SK-N-SH (cell line): Measurements from ENCODE around the gene PSMB8. TPM values are rescaled to one million over a fixed set of nuclear protein-coding genes. Genes with fewer than 3 reads are reported as not detected.

ENCODE experiments used
- CTCF ChIA-PET: fragments of 300-600, 350-600 bp; formaldehyde crosslinking; extraction: SDS; loops from one replicate; lab custom pipeline; 2021; lab: Yijun Ruan, JAX
- POLR2A ChIA-PET: fragments of 350-600 bp; sonication (Branson Sonifier 250); formaldehyde crosslinking; extraction: SDS; loops from one replicate; lab custom pipeline; 2020; ENCODE audit warnings: antibody characterized with exemption, inconsistent platforms; lab: Yijun Ruan, JAX
- DNase-seq: peaks from one replicate; pipeline ENCODE4 v3.0.0; 2012
- H2AFZ ChIP-seq: fragments of 200-600 bp; sonication (generic); 2 replicates; pipeline ENCODE4 v1.8.1; 2016; ENCODE audit warnings: antibody characterized with exemption, mild to moderate bottlenecking, low read depth
- H3F3A ChIP-seq: fragments of 200-600 bp; sonication (generic); replicated peaks from 2 replicates; pipeline ENCODE3; 2016; ENCODE audit warnings: antibody characterized with exemption, mild to moderate bottlenecking; ENCODE audit not compliant: insufficient read depth
- H3K27ac ChIP-seq, 2 experiments: fragments of 200-500 bp in 1 of 2; fragments of 200-600 bp in 1 of 2; sonication (Bioruptor generic) in 1 of 2; sonication (generic), shearing (Covaris generic) in 1 of 2; 2 replicates each; pipeline versions ENCODE4 v1.5.1 to v1.6.1; 2014 to 2016; ENCODE audit warnings: low read depth in 2 of 2, inconsistent platforms in 1 of 2, low read length in 1 of 2, mild to moderate bottlenecking in 1 of 2, mixed read lengths in 1 of 2
- H3K27me3 ChIP-seq: fragments of 200-600 bp; sonication (generic), shearing (Covaris generic); 2 replicates; pipeline ENCODE4 v1.6.1; 2016; ENCODE audit warnings: mixed run types; ENCODE audit not compliant: insufficient read depth
- H3K36me3 ChIP-seq, 2 experiments: fragments of 200-500 bp in 1 of 2; fragments of 200-600 bp in 1 of 2; sonication (Bioruptor generic) in 1 of 2; sonication (generic) in 1 of 2; replicated peaks in 1 of 2; 2 replicates each; pipeline versions ENCODE3 to v1.5.1; 2014 to 2016; ENCODE audit warnings: low read length in 1 of 2, mild to moderate bottlenecking in 1 of 2; ENCODE audit not compliant: insufficient read depth in 2 of 2, control insufficient read depth in 1 of 2
- H3K4me1 ChIP-seq, 2 experiments: fragments of 200-500 bp in 1 of 2; fragments of 200-600 bp in 1 of 2; sonication (Bioruptor generic) in 1 of 2; sonication (generic), shearing (Covaris generic) in 1 of 2; 2 replicates each; pipeline versions ENCODE4 v1.5.1 to v1.6.1; 2014 to 2016; ENCODE audit warnings: low read depth in 1 of 2, low read length in 1 of 2, mixed run types in 1 of 2; ENCODE audit not compliant: insufficient read depth in 2 of 2, control insufficient read depth in 1 of 2
- H3K4me2 ChIP-seq: fragments of 200-600 bp; sonication (generic), shearing (Covaris generic); 2 replicates; pipeline ENCODE4 v1.6.1; 2017; ENCODE audit warnings: mixed run types
- H3K4me3 ChIP-seq, 2 experiments: fragments of 200-500 bp in 1 of 2; fragments of 200-600 bp in 1 of 2; sonication (Bioruptor generic) in 1 of 2; sonication (generic), shearing (Covaris generic) in 1 of 2; 2 replicates each; pipeline versions ENCODE4 v1.5.1 to v1.8.1; 2014 to 2016; ENCODE audit warnings: low read depth in 2 of 2, inconsistent platforms in 1 of 2, low read length in 1 of 2, mild to moderate bottlenecking in 1 of 2, mixed read lengths in 1 of 2, moderate library complexity in 1 of 2
- H3K79me2 ChIP-seq: fragments of 200-600 bp; sonication (generic); 2 replicates; pipeline ENCODE4 v1.8.1; 2017; ENCODE audit warnings: mild to moderate bottlenecking; ENCODE audit not compliant: insufficient read depth
- H3K9ac ChIP-seq: fragments of 200-600 bp; sonication (generic); 2 replicates; pipeline ENCODE4 v1.6.1; 2017; ENCODE audit warnings: mixed run types
- H3K9me2 ChIP-seq: fragments of 200-600 bp; sonication (generic); 2 replicates; pipeline ENCODE4 v1.6.1; 2017; ENCODE audit warnings: mixed run types
- H3K9me3 ChIP-seq: fragments of 200-600 bp; sonication (generic); 2 replicates; pipeline ENCODE4 v1.6.1; 2017; ENCODE audit warnings: mixed run types, mild to moderate bottlenecking, moderate library complexity
- H4K20me1 ChIP-seq: fragments of 200-600 bp; sonication (generic); 2 replicates; pipeline ENCODE4 v1.6.1; 2017; ENCODE audit warnings: mild to moderate bottlenecking, mixed run types; ENCODE audit not compliant: insufficient read depth
- CHD2 ChIP-seq: fragments of 150-350 bp; IDR thresholded peaks from 2 replicates; pipeline ENCODE4 v1.6.1; 2018; ENCODE audit warnings: low read length; ENCODE audit not compliant: partially characterized antibody
- ELF1 ChIP-seq: IDR thresholded peaks from 2 replicates; pipeline ENCODE4 v1.4.0; 2012
- FOXM1 ChIP-seq: IDR thresholded peaks from 2 replicates; pipeline ENCODE4 v1.4.0; 2012; ENCODE audit warnings: low read depth, mild to moderate bottlenecking
- GABPA ChIP-seq: IDR thresholded peaks from 2 replicates; pipeline ENCODE4 v1.4.0; 2012; ENCODE audit warnings: low read depth, mild to moderate bottlenecking
- IRF3 ChIP-seq: fragments of 150-350 bp; IDR thresholded peaks from 2 replicates; pipeline ENCODE4 v1.6.1; 2016; ENCODE audit warnings: mild to moderate bottlenecking, low read depth, low read length
- MEF2A ChIP-seq: IDR thresholded peaks from 2 replicates; pipeline ENCODE4 v1.4.0; 2012; ENCODE audit warnings: low read depth, borderline replicate concordance
- NFIC ChIP-seq: IDR thresholded peaks from 2 replicates; pipeline ENCODE4 v1.4.0; 2012; ENCODE audit warnings: borderline replicate concordance
- NRF1 ChIP-seq: IDR thresholded peaks from 2 replicates; pipeline ENCODE4 v1.6.1; 2012; ENCODE audit warnings: low read depth, mild to moderate bottlenecking, low read length
- PBX3 ChIP-seq: IDR thresholded peaks from 2 replicates; pipeline ENCODE4; 2012
- RAD21 ChIP-seq: IDR thresholded peaks from 2 replicates; pipeline ENCODE4 v1.6.1; 2012; ENCODE audit warnings: mild to moderate bottlenecking, low read length
- RCOR1 ChIP-seq: fragments of 150-350 bp; IDR thresholded peaks from 2 replicates; pipeline ENCODE4 v1.6.1; 2017; ENCODE audit warnings: antibody characterized with exemption, low read length
- RFX5 ChIP-seq: IDR thresholded peaks from 2 replicates; pipeline ENCODE4 v1.6.1; 2012; ENCODE audit warnings: mild to moderate bottlenecking, improper control_type of control experiment, low read length
- RXRA ChIP-seq: IDR thresholded peaks from 2 replicates; pipeline ENCODE4 v1.4.0; 2012; ENCODE audit warnings: low read depth, mild to moderate bottlenecking, borderline replicate concordance
- SIN3A ChIP-seq: IDR thresholded peaks from 2 replicates; pipeline ENCODE4 v1.6.1; 2012; ENCODE audit warnings: low read depth, mild to moderate bottlenecking, low read length, moderate library complexity, borderline replicate concordance
- SMC3 ChIP-seq: IDR thresholded peaks from 2 replicates; pipeline ENCODE4 v1.6.1; 2012; ENCODE audit warnings: low read depth, low read length, improper control_type of control experiment
- TCF12 ChIP-seq: IDR thresholded peaks from 2 replicates; pipeline ENCODE4 v1.4.0; 2012
- YY1 ChIP-seq: IDR thresholded peaks from 2 replicates; pipeline ENCODE4 v1.4.0; 2012; ENCODE audit warnings: low read depth, mild to moderate bottlenecking
- WGBS: methylation state at CpG from one replicate; pipeline ENCODE4 v1.1.6; 2017; ENCODE audit warnings: low lambda C conversion rate; 5-methylcytosine and 5-hydroxymethylcytosine counted together
- polyA plus RNA-seq, 3 experiments: library from polyadenylated mRNA; depleted of rRNA; stranded (reverse); fragments of >200 nt; gene quantifications; 2 replicates each; pipeline ENCODE4 v1.2.3, GENCODE V29; 2012
- TF ChIP-seq, protein P1 (sequence below): IDR thresholded peaks from 2 replicates; pipeline ENCODE4 v1.6.1; 2012; ENCODE audit warnings: mild to moderate bottlenecking, low read depth, low read length, moderate library complexity
- TF ChIP-seq, protein P2 (sequence below): IDR thresholded peaks from 2 replicates; pipeline ENCODE4 v1.4.0; 2012; ENCODE audit warnings: low read depth, borderline replicate concordance

The PSMB8 gene
- polyA plus RNA-seq, 1 of the 3 experiments (the other 2 are of a cell fraction), result 52.8 TPM

DNA sequence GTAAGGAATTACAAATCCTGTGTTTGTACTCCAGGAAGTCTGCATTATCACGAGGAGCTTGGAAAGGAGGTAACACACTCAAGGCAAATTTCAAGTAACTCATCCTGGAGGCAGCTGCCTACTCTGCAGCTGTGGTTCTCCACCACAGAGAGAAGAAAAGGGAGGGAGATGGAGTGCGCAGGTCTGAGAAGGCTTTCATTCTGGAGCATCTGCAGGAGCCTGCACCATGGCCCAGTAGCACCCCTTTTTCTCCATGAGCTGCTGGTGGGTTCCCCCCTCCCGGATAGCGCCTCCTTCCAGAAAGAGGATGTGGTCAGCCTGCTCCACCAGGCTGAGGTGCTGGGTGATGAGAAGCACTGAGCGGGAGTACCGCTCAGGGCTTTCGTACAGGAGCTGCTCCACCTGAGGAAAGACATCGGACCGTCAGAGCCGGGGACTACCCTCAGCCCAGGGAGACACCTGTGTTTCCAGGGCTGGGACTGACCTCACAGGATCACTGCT lies 1.6 kb upstream of the PSMB8 start:
- H3K36me3 ChIP-seq, result peaks cover 7 to 32% of the 10 kb centered on the region in 2 experiments
- no peak for DNase-seq
- peaks cover 0 to 13% of the 10 kb centered on the region in 2 experiments; a peak in 1 of 4 replicates for H3K4me1 ChIP-seq
- POLR2A ChIA-PET, result interaction anchor here (1.4 kb wide), 1 partner anchor 127 kb away, joined by 8 read pairs; no protein-coding TSS in a partner anchor
- no peak overlapping the region for H2AFZ ChIP-seq
- no peak overlapping the region for H3K27ac ChIP-seq
- no peaks in the 10 kb centered on the region for H3F3A ChIP-seq
- WGBS, result 82% methylated on average over 10 of the region's 10 CpGs
- no peaks in the 10 kb centered on the region for H3K9me2 ChIP-seq
- no peaks in the 10 kb centered on the region for H3K79me2 ChIP-seq
- H3K27me3 ChIP-seq, result no peaks in the 10 kb centered on the region
- no peak overlapping the region for H3K4me3 ChIP-seq
- no peaks in the 10 kb centered on the region for H3K9me3 ChIP-seq
- H4K20me1 ChIP-seq, result no peaks in the 10 kb centered on the region
- no peak overlapping the region for H3K9ac ChIP-seq
- TF ChIP-seq TCF12, result no peak
- TF ChIP-seq SMC3, result no peak
- TF ChIP-seq YY1, result no peak
- TF ChIP-seq CHD2, result no peak
- no peak for TF ChIP-seq NRF1
- no peak for TF ChIP-seq RFX5
- no peak for TF ChIP-seq ELF1
- TF ChIP-seq IRF3, result no peak
- no peak for TF ChIP-seq NFIC
- TF ChIP-seq, protein P1, sequence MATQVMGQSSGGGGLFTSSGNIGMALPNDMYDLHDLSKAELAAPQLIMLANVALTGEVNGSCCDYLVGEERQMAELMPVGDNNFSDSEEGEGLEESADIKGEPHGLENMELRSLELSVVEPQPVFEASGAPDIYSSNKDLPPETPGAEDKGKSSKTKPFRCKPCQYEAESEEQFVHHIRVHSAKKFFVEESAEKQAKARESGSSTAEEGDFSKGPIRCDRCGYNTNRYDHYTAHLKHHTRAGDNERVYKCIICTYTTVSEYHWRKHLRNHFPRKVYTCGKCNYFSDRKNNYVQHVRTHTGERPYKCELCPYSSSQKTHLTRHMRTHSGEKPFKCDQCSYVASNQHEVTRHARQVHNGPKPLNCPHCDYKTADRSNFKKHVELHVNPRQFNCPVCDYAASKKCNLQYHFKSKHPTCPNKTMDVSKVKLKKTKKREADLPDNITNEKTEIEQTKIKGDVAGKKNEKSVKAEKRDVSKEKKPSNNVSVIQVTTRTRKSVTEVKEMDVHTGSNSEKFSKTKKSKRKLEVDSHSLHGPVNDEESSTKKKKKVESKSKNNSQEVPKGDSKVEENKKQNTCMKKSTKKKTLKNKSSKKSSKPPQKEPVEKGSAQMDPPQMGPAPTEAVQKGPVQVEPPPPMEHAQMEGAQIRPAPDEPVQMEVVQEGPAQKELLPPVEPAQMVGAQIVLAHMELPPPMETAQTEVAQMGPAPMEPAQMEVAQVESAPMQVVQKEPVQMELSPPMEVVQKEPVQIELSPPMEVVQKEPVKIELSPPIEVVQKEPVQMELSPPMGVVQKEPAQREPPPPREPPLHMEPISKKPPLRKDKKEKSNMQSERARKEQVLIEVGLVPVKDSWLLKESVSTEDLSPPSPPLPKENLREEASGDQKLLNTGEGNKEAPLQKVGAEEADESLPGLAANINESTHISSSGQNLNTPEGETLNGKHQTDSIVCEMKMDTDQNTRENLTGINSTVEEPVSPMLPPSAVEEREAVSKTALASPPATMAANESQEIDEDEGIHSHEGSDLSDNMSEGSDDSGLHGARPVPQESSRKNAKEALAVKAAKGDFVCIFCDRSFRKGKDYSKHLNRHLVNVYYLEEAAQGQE, result no peak
- TF ChIP-seq SIN3A, result no peak
- no peak for TF ChIP-seq RAD21
- TF ChIP-seq PBX3, result no peak
- no peak for TF ChIP-seq FOXM1
- TF ChIP-seq, protein P2, sequence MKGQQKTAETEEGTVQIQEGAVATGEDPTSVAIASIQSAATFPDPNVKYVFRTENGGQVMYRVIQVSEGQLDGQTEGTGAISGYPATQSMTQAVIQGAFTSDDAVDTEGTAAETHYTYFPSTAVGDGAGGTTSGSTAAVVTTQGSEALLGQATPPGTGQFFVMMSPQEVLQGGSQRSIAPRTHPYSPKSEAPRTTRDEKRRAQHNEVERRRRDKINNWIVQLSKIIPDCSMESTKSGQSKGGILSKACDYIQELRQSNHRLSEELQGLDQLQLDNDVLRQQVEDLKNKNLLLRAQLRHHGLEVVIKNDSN, result no peak
- TF ChIP-seq RCOR1, result no peak
- TF ChIP-seq RXRA, result no peak
- TF ChIP-seq MEF2A, result no peak
- TF ChIP-seq GABPA, result no peak
- TF ChIP-seq, all 33 proteins: peak for 0
- CTCF ChIA-PET, result interaction anchor here (0.8 to 5.2 kb wide), 10 partner anchors 10 to 139 kb away, joined by 3 to 31 read pairs (median 4); partner anchors contain the start of genes PSMB9 and TAP1
- H3K4me2 ChIP-seq, result no peak overlapping the region
